Stimulated activated CD4-positive, alpha-beta T cell treated with anti-CD3 and anti-CD28 coated beads, TNF-alpha, amount 100 ng/mL, for 1 hour (primary cell): ENCODE data around the gene HTRA3.

ENCODE experiments used
- DNase-seq, 3 donors: peaks; one replicate each; pipeline ENCODE4 v3.0.0-alpha.2; 2020; ENCODE audit warnings: low read depth in 3 of 3, low spot score in 1 of 3

Gene HTRA3

DNA sequence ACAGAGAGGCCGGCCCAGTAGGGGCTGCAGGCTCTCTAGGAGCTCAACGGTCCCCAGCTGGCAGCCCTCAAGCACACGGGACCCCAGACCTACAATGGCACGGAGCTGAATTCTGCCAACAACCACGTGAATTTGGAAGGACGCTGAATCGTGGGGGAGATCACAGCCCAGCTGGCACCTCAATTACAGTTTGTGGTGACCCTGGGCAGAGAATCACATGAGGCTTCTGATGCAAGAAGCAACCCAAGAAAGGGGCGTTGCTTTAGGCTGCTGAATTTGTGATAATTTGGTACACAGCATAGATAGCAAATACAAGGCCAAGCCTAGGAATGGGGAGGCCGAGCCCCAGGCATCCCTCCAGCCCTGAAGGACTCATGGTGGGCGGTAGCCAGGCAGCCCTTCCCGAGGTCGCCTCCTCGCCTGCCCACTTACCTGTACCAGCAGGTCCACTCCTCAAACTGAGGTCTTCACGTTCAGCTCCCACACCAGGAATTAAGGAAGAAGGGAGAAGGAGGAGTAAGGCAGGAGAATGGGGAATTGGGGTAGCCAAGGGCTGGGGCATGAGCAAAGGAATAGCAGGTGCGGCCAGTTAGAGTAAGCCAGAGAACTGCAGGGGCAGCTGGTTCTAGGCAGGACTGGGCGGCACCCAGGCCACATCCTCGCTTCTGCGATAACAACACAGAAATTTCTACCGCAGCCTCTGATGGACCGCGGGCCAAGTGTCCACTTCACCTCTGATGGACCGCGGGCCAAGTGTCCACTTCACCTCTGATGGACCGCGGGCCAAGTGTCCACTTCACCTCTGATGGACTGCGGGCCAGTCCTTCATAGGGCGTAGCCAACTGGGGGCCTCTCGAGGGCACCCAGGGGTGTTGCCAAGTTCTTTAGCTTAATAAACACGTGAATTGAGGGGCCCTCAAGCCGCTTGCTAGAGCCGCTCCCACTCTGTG, 23.4 kb upstream of the HTRA3 start:
- DNase-seq = no peak

DNA sequence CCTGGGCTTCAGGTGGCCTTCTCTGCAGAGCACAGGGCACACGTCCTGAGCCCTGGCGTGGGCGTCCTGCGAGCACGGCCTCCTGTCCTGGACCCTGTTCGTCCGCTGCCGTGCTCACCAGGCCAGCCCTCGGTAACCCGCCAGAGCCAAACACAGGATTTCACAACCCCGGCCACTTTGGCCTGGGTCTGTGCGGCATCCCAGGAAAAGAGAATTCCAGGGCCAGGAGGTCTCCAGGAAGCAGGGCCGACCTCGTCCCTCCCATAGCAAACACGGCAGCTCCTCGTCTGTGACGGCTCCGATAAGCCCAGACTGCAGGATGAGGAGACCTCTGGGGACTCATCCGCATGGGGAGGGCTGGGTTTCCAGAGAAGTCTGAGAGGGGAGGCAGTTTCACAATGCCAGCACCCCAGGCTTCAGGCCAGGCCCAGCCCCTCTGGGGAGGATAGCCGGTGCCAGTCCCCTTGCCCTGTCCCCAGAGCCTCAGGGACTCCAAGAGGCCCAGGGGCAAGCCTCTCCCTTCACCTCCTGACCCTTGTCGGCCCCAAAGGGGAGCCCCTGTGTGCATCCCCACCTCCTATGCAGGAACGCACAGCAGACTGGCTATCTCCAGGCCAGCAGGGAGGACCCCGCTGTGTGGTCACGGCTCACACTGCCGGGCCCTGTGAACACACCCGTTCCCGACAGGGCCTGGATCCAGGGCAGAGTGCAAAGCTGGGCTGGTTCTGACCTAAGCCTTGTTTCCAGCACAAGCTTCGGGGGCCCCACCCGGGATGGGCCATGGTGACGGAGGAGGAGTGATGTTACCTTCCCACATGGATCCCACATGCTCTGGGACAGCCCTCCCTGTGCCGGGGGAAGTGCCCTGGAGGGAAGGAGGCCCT, 22.3 kb upstream of the HTRA3 start:
- no peak for DNase-seq

DNA sequence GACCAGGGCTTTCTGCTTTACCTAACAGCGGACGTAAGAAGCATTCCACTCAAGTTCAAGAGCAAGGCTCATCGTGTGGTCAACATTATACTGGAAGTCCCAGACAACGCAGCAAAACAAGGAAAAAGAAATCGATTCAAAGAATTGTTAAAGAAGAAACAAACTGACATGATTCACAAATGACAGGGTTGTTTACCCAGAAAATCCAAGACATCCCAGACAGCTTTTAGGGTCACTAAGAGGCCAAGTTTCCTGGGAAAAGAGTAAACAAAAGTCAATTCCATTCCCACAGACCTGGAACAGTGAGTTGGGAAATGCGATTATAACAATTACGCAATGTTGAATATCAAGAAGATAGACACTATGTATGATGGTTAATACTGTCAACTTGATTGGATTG, 21.5 kb upstream of the HTRA3 start:
- DNase-seq = no peak

- no peak for DNase-seq
Observed at GRCh38 chr4:8250227-8250626, 19.3 kb upstream of the HTRA3 start.

- no peak for DNase-seq
Observed at GRCh38 chr4:8250637-8251036, 18.9 kb upstream of the HTRA3 start.

- no peak for DNase-seq
Observed at GRCh38 chr4:8251110-8251883, 18.3 kb upstream of the HTRA3 start.

DNA sequence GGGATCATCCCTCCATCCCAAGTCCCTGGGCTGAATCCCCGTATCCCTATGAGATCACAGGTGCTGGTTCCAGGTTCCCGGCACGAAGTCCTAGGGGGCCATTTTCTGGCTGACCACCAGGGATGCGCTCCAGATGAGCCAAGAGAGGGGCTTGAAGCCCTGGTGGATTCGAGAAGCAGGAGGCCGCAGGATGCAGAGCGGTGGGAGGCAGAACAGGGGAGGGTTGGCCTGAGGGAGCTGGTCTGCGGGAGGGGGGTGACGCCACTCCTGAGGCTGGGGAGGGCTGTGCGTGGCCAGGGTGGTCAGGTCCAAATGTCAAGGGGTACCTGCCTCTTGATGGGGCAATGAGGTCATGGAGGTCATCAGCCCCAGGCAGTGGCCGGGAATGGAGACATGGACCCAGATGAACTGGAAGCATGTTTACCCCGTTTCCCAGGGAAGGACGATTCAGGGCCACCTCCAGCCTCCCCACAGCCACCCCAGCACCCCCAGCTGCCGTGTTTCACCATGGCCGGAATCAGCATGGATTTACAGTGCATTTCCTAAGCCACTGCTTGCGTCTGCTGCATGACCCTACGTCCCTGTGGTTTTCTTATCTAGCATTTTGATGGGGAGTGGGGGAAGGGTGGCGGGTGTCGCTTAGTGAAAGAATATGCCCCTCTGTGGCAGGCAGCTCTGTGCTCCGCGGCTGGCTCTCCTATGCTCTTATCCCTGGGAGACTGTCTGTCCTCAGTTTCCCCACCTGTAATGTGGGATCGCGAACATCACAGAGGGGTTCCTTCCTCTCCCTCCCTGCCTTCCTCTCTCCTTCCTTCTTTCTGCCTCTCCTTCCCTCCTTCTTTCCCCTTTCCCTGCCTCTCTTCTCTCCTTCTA, 17.0 kb upstream of the HTRA3 start:
- DNase-seq = no peak

GRCh38 chr4:8254076-8254475, 15.5 kb upstream of the HTRA3 start:
- no peak for DNase-seq

DNA sequence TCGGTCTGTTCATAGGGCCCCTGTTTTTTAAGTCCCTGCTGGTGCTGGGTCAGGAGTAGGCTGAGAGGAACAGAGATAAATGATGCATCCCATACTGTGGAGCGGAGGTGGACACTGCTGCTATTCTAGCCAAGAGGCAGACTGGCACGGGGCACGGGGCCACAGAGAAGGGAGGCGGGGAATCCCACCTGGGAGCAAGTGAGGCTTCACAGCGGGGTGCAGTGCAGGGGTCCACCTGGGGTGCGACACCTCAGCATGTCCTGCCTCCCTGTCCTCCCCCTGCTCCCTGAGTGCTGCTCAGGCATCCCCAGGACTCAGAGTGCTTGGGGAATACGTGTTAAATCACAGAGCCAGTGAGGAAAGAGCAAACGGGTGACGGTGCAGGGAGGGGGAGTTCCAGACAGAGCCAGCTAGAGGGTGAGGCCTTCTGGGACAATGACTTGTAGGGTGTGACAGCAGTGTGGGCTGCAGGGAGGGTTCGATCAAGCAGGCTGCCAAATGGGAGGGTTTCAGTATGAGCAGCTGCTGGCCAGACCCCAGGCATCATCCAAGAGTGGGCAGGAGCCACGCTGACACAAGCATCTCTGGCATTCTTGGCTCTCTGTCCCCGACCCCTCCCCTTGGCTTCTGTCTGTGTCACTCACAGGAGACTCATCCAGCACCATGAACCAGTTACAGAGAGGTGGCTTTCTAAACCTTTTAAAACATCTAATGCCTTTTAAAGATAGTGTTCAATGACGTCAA, 13.7 kb upstream of the HTRA3 start:
- DNase-seq = no peak

GRCh38 chr4:8257854-8258253, 11.7 kb upstream of the HTRA3 start:
- no peak for DNase-seq

- no peak for DNase-seq
Observed at GRCh38 chr4:8258552-8259212, 10.9 kb upstream of the HTRA3 start.

- DNase-seq = no peak
Observed at GRCh38 chr4:8259743-8260430, 9.7 kb upstream of the HTRA3 start.

GRCh38 chr4:8260656-8261111, 8.9 kb upstream of the HTRA3 start:
- no peak for DNase-seq

DNA sequence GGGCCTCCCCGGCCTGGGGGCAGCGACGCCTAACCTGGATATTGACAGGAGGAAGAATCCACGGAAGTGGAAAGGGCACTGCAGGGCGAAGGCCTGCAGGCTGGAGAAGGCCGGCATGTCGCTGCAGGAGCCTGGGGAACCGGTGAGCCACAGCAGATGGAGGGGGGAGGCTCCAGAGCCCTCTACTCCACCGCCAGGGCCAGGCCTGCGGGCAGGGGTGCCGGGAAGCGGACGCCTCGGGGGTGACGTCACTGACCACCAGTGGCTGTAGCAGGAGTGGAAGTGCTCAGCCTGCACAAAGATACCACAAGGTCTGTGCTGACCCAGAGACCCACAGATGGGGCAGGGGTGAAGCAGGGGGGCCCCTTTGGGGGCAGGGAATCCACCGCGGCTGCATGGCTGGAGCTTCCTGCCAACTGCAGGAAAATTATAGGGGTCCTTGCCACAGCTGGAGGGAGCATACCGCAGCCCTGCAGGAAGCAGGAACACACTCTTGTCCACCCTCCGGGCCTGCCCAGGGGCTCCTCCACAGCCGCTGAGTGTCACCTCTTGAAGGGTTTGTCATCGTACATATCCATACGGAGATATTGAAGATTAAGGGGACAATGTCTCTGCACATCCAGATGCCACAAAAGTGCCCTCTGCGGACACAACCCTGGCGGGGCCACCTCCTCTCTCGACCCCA, 7.6 kb upstream of the HTRA3 start:
- DNase-seq = no peak

DNA sequence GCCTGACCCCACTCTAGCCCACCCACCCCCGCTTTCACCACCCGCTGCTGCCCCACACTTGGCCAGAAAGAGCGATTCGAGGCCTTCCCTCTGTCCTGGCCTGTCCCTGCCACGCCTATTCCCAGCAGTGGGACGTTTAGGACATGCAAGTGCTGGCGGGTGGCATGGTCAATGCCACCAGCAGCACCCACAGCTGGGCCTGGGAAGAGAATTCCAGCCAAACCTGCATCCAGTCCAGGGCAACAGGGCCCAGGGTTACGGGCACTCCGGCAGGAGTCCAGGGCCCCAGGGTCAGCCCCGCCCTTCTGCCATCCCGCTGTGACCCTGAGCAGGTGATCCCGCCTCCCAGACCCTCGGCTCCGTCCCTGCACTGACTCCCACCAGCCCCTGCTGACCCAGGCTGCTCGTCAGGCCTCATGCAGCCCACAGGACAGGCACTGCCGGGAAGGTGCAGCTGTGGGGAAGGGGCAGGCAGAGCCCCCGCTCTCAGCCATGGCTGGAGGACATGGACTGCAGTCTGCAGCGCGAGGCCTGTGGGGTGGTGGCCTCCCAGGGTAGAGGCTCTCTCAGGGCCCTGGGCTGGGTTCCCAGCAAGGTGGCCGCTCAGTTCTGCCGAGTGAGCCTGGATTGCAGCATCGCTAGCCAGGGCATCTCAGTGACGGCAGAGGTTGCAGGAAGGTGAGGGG, 6.8 kb upstream of the HTRA3 start:
- no peak for DNase-seq

- no peak for DNase-seq
Observed at GRCh38 chr4:8263397-8263796, 6.2 kb upstream of the HTRA3 start.

- no peak for DNase-seq
Observed at GRCh38 chr4:8264106-8264505, 5.4 kb upstream of the HTRA3 start.
